ENCODE results near the gene TMEM255B. TPM values are rescaled to one million over a fixed set of nuclear protein-coding genes. Genes with fewer than 3 reads are reported as not detected.
A peak's percentile ranks its signal among the peaks of the same experiment; 100 is the strongest.

TMEM255B gene
- total RNA-seq, 1 experiment from 2014 or later = 7.7 TPM

DNA sequence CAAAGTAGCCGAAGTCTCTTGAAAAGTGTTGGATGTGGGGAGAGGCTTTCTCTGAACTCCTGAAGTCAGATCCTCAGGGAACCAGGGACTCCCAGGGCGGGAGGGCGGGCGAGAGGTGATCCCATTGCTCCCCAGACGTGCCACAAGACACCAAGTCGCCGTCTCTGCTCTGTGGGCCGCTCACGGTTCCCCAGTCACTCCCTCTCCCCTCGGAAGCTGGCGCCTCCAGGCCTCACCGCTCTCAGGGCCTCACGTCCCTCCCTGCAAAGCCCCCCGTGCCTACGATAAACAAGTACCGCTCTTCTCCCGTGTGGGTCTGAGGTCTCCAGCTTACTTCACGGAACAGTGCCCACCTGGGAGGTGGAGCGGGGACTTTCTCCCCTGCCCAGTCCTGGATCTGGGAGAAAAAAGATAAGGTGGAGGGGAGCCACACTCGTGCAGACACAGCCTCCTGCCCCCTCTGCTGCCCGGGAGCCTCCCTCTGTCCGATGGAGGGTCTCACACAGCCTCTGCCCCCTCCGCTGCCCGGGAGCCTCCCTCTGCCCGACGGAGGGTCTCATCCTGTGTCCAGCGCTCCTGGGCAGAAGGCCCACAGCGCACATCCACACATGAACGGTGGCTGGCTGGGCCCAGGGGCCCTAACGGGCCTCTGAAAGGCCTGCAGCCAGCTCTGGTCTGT is 54.2 kb downstream of the TMEM255B start:
- H3K4me3 ChIP-seq (replicated peaks in 1 of 2; ENCODE audit: low read depth in 1 of 2, low read length in 2 of 2) = no peak overlapping the region
- H3K9ac ChIP-seq (ENCODE audit: low read length) = no peak overlapping the region
- no TSS peak for BruUV-seq (replicated peaks)
- H2AFZ ChIP-seq (ENCODE audit: low read depth, low read length, poor library complexity, severe bottlenecking) = no peak overlapping the region
- no peaks in the 10 kb centered on the region for H3K27me3 ChIP-seq (ENCODE audit: insufficient read depth, low read length)
- ATAC-seq (no peak), DNase-seq (ENCODE audit: low read depth, low spot score) (no peak)
- H3K79me2 ChIP-seq (ENCODE audit: insufficient read depth, low read length) = peaks cover 26% of the 10 kb centered on the region
- no peak overlapping the region for H3K4me2 ChIP-seq (ENCODE audit: low read length)
- peaks cover 2 to 5% of the 10 kb centered on the region in 2 experiments; a peak in 1 of 4 replicates for H3K36me3 ChIP-seq (ENCODE audit: control insufficient read depth in 1 of 2, insufficient read depth in 2 of 2, low read length in 2 of 2)
- no peaks in the 10 kb centered on the region for H3K9me2 ChIP-seq (ENCODE audit: insufficient read depth)
- ChIA-PET CTCF (no interaction called here), RAD21 (ENCODE audit: low non-redundant PET in 1 of 2, low total read pairs in 2 of 2, uncharacterized antibody in 2 of 2, unreplicated experiment in 2 of 2) (no interaction called here), POLR2A (no interaction called here)
- intact Hi-C loops (cut with micrococcal nuclease) = no loop called here
- H4K20me1 ChIP-seq (ENCODE audit: insufficient read depth) = no peaks in the 10 kb centered on the region
- TF ChIP-seq EZH2 (IDR thresholded peaks at IDR 0.05) (no peak), FOSL1 (IDR thresholded peaks at IDR 0.05; ENCODE audit: low read depth) (no peak), POLR2AphosphoS5 (IDR thresholded peaks at IDR 0.05; ENCODE audit: low read depth, low read length) (no peak), CBX3 (IDR thresholded peaks at IDR 0.05; ENCODE audit: low read depth) (no peak), YY1 (IDR thresholded peaks at IDR 0.05; ENCODE audit: extremely low read depth, insufficient replicate concordance, low read depth, low read length) (no peak), ZFX (IDR thresholded peaks at IDR 0.05) (no peak), JUND (IDR thresholded peaks at IDR 0.05) (no peak), CEBPB (IDR thresholded peaks at IDR 0.05; ENCODE audit: low read depth) (no peak)
- peaks cover 9 to 23% of the 10 kb centered on the region in 2 experiments for H3K4me1 ChIP-seq (ENCODE audit: control insufficient read depth in 1 of 2, insufficient read depth in 2 of 2, low read length in 2 of 2)
- no peak overlapping the region for H3K27ac ChIP-seq (ENCODE audit: low read depth, low read length)
- H3K9me3 ChIP-seq (ENCODE audit: control insufficient read depth in 1 of 2, insufficient read depth in 1 of 2, low read depth in 1 of 2, low read length in 2 of 2) = peaks cover 11 to 17% of the 10 kb centered on the region in 2 experiments; a peak in 2 of 4 replicates

DNA sequence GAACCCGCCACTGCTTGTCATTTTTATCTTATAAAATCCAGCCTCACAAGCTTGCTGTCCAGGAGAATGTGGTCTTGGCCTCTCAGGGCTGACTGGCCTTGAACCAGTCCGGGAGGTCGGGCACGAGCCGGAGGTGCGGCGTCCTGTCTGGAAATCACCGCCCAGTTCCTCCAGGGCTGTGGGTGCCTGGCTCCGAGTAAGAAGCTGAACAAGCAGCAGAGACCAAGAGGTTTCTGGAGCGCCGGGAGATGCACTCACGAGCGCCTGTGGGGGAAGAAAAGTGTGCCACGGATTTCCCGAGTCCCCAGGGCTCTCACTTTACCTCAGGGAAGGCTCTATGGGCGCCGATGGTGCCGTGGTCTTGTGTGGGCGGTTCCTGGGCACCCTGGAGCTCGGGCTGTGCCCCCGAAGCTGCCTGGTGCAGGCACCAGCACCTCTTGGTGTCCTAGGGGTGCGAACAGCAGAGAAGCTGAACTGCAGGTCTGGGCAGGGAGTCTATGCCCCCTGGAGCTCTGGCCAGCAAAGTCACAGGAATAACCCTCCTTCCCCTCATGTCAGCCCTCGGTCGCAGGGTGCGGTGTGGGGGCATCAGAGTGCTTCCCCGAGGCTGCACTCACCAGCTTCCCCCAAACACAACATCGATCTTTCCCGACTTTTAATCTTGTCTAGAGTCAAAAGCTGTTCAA is 54.9 kb downstream of the TMEM255B start:
- peaks cover 4 to 10% of the 10 kb centered on the region in 2 experiments; a peak in 2 of 4 replicates for H3K36me3 ChIP-seq (ENCODE audit: control insufficient read depth in 1 of 2, insufficient read depth in 2 of 2, low read length in 2 of 2)
- no peaks in the 10 kb centered on the region for H3K27me3 ChIP-seq (ENCODE audit: insufficient read depth, low read length)
- no TSS peak for BruUV-seq (replicated peaks)
- ATAC-seq (no peak), DNase-seq (ENCODE audit: low read depth, low spot score) (no peak)
- H3K9me3 ChIP-seq (ENCODE audit: control insufficient read depth in 1 of 2, insufficient read depth in 1 of 2, low read depth in 1 of 2, low read length in 2 of 2) = peaks cover 4 to 10% of the 10 kb centered on the region in 2 experiments; a peak in 2 of 4 replicates
- CTCF ChIA-PET = no interaction called here
- intact Hi-C loops (cut with micrococcal nuclease) = no loop called here
- no peaks in the 10 kb centered on the region for H3K9me2 ChIP-seq (ENCODE audit: insufficient read depth)
- no peak overlapping the region; the same call in 1 of the 2 replicates for H3K27ac ChIP-seq (ENCODE audit: low read depth, low read length)
- H3K4me2 ChIP-seq (ENCODE audit: low read length) = peak overlapping the region; percentile 32; the same call in 1 of the 2 replicates
- H2AFZ ChIP-seq (ENCODE audit: low read depth, low read length, poor library complexity, severe bottlenecking) = no peak overlapping the region
- RAD21 ChIA-PET (ENCODE audit: low non-redundant PET in 1 of 2, low total read pairs in 2 of 2, uncharacterized antibody in 2 of 2, unreplicated experiment in 2 of 2) = no interaction called here
- POLR2A ChIA-PET = interaction anchor here (0.6 kb wide), 1 partner anchor 128 kb away, joined by 4 read pairs; no protein-coding TSS in a partner anchor
- no peak overlapping the region for H3K4me3 ChIP-seq (replicated peaks in 1 of 2; ENCODE audit: low read depth in 1 of 2, low read length in 2 of 2)
- H4K20me1 ChIP-seq (ENCODE audit: insufficient read depth) = no peaks in the 10 kb centered on the region
- H3K79me2 ChIP-seq (ENCODE audit: insufficient read depth, low read length) = peaks cover 33% of the 10 kb centered on the region
- H3K9ac ChIP-seq (ENCODE audit: low read length) = no peak overlapping the region
- H3K4me1 ChIP-seq (ENCODE audit: control insufficient read depth in 1 of 2, insufficient read depth in 2 of 2, low read length in 2 of 2) = peaks cover 9 to 23% of the 10 kb centered on the region in 2 experiments
- TF ChIP-seq ZNF274 (IDR thresholded peaks at IDR 0.05; ENCODE audit: low read depth, low read length) = no peak
- TF ChIP-seq, protein P1, sequence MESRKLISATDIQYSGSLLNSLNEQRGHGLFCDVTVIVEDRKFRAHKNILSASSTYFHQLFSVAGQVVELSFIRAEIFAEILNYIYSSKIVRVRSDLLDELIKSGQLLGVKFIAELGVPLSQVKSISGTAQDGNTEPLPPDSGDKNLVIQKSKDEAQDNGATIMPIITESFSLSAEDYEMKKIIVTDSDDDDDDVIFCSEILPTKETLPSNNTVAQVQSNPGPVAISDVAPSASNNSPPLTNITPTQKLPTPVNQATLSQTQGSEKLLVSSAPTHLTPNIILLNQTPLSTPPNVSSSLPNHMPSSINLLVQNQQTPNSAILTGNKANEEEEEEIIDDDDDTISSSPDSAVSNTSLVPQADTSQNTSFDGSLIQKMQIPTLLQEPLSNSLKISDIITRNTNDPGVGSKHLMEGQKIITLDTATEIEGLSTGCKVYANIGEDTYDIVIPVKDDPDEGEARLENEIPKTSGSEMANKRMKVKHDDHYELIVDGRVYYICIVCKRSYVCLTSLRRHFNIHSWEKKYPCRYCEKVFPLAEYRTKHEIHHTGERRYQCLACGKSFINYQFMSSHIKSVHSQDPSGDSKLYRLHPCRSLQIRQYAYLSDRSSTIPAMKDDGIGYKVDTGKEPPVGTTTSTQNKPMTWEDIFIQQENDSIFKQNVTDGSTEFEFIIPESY (IDR thresholded peaks at IDR 0.05; ENCODE audit: extremely low read depth, insufficient replicate concordance, low read length) = no peak
- TF ChIP-seq RAD21 (IDR thresholded peaks at IDR 0.05; ENCODE audit: low read depth) = no peak
- TF ChIP-seq POLR2AphosphoS5 (IDR thresholded peaks at IDR 0.05; ENCODE audit: low read depth, low read length) = no peak
- TF ChIP-seq EGR1 (IDR thresholded peaks at IDR 0.05; ENCODE audit: low read depth) = no peak
- TF ChIP-seq, protein P2, sequence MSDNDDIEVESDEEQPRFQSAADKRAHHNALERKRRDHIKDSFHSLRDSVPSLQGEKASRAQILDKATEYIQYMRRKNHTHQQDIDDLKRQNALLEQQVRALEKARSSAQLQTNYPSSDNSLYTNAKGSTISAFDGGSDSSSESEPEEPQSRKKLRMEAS (IDR thresholded peaks at IDR 0.05) = no peak
- no peak for TF ChIP-seq EZH2phosphoT487 (IDR thresholded peaks at IDR 0.05; ENCODE audit: borderline replicate concordance)
- no peak for TF ChIP-seq ELF1 (IDR thresholded peaks at IDR 0.05; ENCODE audit: borderline replicate concordance, low read depth)
- TF ChIP-seq ATF3 (IDR thresholded peaks at IDR 0.05) = no peak
